WERI-Rb-1 (cell line): Measurements from ENCODE around the gene REPS1.

Source experiments
- DNase-seq: peaks from one replicate; pipeline ENCODE4 v3.0.0-alpha.2; 2020
- H3K27ac ChIP-seq: fragments of 250-450 bp; sonication (Bioruptor Pico); 2 replicates; pipeline ENCODE4 v1.5.1; 2020; ENCODE audit warnings: mild to moderate bottlenecking, moderate library complexity
- H3K27me3 ChIP-seq: fragments of 250-450 bp; sonication (Bioruptor Pico); 2 replicates; pipeline ENCODE4 v1.5.1; 2021; ENCODE audit warnings: mild to moderate bottlenecking, low read depth, moderate library complexity; ENCODE audit not compliant: insufficient read depth, severe bottlenecking
- H3K36me3 ChIP-seq: fragments of 250-450 bp; sonication (Bioruptor Pico); 2 replicates; pipeline ENCODE4 v1.5.1; 2020; ENCODE audit warnings: mild to moderate bottlenecking, moderate library complexity
- H3K4me3 ChIP-seq: 2 replicates; pipeline ENCODE4 v1.5.1; 2011; ENCODE audit warnings: low read depth, mild to moderate bottlenecking, control low read depth, low read length
- H3K9me3 ChIP-seq: fragments of 250-450 bp; sonication (Bioruptor Pico); 2 replicates; pipeline ENCODE4 v1.5.1; 2021; ENCODE audit warnings: mild to moderate bottlenecking, moderate library complexity; ENCODE audit not compliant: severe bottlenecking
- CTCF ChIP-seq: IDR thresholded peaks from 2 replicates; pipeline ENCODE4 v1.5.1; 2011; ENCODE audit warnings: low read depth, mild to moderate bottlenecking, control low read depth, inconsistent platforms, low read length

The REPS1 gene

GRCh38 chr6:138981416-138981815 is 6.6 kb downstream of the REPS1 start:
- Histone ChIP-seq H3K4me3 (no peak overlapping the region), H3K27ac (no peak overlapping the region), H3K9me3 (no peaks in the 10 kb centered on the region), H3K36me3 (0 out of 2 replicates have a peak, but pooled peaks cover 3% of the 10 kb centered on the region), H3K27me3 (no peaks in the 10 kb centered on the region)
- no peak for DNase-seq
- no peak for TF ChIP-seq CTCF

GRCh38 chr6:138979813-138980668 is 8.0 kb downstream of the REPS1 start:
- no peaks in the 10 kb centered on the region for H3K36me3 ChIP-seq
- no peak overlapping the region for H3K27ac ChIP-seq
- H3K27me3 ChIP-seq, result no peaks in the 10 kb centered on the region
- TF ChIP-seq CTCF, result no peak
- H3K4me3 ChIP-seq, result no peak overlapping the region
- no peaks in the 10 kb centered on the region for H3K9me3 ChIP-seq
- no peak for DNase-seq

- Histone ChIP-seq H3K27ac (no peak overlapping the region), H3K4me3 (no peak overlapping the region), H3K36me3 (no peaks in the 10 kb centered on the region), H3K9me3 (no peaks in the 10 kb centered on the region), H3K27me3 (no peaks in the 10 kb centered on the region)
- no peak for DNase-seq
- TF ChIP-seq CTCF, result no peak
These were observed 8.7 kb downstream of the REPS1 start for GRCh38 chr6:138979365-138979764.

- Histone ChIP-seq H3K27ac (no peak overlapping the region), H3K27me3 (no peaks in the 10 kb centered on the region), H3K4me3 (no peak overlapping the region), H3K9me3 (no peaks in the 10 kb centered on the region), H3K36me3 (no peaks in the 10 kb centered on the region)
- no peak for DNase-seq
- no peak for TF ChIP-seq CTCF
These were observed 9.8 kb downstream of the REPS1 start for GRCh38 chr6:138978229-138978628.

GRCh38 chr6:138977646-138978167 is 10.3 kb downstream of the REPS1 start:
- Histone ChIP-seq H3K27ac (no peak overlapping the region), H3K4me3 (no peak overlapping the region), H3K36me3 (no peaks in the 10 kb centered on the region), H3K27me3 (no peaks in the 10 kb centered on the region), H3K9me3 (no peaks in the 10 kb centered on the region)
- no peak for TF ChIP-seq CTCF
- DNase-seq, result no peak
